HG02870 (cell line): ENCODE results near the gene PRMT3.
A peak's percentile ranks its signal among the peaks of the same experiment; 100 is the strongest.
"Not testable (repeated sequence)": the region's sequence is repeated elsewhere in the genome, so short reads cannot be mapped to it uniquely, and the experiment has no call there.

Experiments
- ATAC-seq: cut with Tn5 transposase; IDR thresholded peaks from one replicate; pipeline ENCODE4 v1.9.1; 2021; ENCODE audit warnings: mild to moderate bottlenecking, moderate library complexity; ENCODE audit not compliant: unreplicated experiment

The PRMT3 gene

DNA sequence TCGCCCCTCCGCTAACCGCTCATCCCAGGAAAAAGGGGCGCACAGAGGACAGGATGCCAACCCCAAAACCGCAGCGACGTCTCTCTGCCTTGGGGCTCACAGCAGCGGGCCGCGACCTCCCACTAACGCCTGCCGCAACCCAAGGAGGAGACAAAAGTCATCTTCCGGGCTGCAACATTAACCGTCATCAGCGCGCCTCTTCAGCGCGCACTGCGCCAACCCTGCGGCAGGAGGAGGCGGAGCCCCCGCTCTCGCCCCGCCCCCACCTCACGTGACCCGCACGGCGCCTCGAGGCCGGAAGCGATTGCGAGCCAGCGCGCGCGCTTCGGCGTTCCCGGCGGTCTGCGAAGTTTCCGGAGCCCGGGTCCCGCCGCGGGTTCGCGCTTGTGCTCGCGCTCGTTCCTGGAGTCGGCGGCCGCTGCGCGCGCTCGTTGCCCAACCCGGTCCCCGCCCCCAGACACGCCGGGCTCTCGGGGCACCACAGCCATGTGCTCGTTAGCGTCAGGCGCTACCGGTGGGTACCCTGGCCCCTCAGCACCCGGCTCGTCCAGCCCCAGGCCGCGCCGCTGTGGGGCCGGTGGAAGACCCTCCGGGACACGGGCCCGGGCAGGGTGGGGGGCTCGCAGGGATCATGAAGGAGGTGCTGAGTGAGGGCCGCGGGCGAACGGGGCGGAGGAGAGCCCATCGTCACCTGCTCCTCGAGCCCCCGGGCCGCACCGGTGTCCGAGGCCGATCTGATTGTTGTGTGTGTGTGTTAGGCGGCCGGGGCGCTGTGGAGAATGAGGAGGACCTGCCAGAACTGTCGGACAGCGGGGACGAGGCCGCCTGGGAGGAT, at the start of gene PRMT3:
Gene PRMT3, plus strand, starts transcription at position 456 of the 835 bp plus-strand sequence. Its CDS starts 31 bp downstream, at position 487.
- ATAC-seq, result peak; percentile 75

DNA sequence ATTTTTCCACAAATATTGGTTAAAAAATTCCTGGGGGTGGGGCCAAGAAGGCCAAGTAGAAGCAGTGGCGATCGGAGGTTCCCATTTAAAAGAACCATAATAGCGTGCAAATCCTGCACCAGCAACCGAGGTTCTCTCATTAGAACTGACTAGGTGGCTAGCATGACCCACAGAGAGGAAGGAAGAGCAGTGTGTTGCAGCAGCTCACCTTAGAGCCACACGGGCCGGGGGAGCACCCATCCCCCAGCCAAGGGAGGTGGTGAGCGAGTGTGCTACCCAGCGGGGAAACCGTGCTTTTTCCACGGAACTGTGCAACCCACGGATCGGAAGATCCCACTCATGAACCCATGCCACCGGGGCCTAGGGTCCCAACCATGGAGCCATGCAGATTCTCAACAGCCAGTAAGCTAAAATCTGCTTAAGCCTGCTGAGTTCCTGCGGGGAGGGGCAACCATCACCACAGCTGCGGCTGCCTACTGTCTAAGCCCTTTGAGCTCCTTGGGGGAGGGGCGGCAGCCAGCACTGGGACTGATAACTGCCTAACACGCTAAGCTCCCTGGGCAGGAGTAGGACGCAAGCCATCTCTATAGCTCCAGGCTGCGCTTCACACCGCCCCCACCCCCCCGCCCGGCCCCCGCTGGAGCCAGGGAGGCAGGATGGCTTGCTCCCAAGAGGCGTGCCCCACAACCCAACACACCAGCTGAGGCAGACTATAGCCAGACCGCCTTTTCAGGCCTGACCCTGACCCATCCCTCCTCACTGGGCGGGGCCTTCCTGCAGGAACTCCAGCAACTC, 45.0 kb upstream of the PRMT3 start:
- ATAC-seq, result no peak

DNA sequence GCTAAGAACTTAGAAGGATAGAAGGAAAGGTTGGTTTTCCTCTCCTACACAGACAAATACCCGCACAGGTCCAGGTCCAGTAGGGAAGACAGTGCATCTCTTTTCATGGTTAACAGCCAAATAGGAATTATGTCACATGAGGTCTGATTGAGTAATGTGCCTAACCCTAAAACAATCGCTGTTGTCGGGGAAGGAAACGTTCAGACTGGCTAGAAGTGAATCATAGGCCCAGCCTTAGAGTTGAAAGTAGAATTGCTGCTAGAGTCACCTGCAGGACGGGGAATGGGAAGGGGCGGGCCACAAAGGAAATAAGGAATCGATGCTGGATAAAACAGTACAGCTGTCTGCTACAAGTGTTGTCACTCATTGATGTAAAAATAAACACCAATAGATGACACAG, 36.4 kb upstream of the PRMT3 start:
- ATAC-seq, result no peak

DNA sequence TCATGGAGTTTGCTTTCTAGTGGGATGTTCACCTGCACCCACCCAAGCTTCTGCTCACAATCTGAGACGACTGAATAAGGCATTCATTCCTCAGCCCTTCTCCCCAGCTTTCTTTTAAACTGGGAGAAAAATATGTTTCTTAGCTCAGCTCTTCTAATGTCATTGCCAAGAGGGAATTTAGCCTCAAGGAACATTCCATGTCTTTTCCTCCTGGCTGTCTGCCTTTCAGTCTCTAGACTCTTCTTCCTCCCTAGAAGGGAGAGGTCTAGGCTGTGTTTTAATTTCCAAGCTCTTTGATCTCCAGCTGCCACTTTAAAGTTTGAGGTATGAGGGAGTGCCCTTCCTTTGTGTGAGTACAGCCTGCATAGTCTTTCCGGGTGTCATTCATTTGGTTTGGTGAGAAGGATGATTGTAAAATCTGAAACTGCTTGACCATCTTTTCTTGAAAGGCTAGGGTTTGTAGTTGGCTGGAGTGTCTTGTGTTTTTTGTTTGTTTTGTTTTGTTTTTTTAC, 35.7 kb upstream of the PRMT3 start:
- ATAC-seq, result no peak

DNA sequence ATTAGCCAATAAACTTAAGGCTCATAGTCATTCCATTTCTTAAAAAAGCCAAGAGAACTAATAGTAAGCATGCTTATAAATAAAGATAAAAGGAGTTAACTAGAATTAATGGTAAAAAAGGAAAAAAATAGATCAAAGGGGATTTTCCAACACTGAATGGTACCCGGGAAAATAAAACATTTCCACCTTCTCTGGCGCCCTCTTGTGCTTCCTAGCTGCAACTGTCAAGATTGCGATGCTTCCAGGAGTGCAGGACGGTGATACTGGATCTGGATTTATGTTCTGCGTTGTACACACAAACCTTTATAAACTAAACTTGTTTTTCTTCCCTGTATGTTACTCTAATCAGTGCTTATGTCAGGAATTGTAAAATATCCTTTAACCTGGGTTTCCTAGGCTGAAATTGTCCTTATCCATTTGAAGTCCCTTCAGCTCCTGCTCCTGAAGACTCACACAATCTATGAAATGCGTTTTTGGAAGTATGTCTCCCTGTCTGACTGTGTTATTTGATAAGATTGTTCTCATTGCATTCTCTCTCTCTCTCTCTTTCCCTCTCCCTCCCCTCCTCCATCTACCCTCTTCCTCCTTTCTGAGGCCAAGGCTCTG, 33.6 kb upstream of the PRMT3 start:
- ATAC-seq, result peak; percentile 37

DNA sequence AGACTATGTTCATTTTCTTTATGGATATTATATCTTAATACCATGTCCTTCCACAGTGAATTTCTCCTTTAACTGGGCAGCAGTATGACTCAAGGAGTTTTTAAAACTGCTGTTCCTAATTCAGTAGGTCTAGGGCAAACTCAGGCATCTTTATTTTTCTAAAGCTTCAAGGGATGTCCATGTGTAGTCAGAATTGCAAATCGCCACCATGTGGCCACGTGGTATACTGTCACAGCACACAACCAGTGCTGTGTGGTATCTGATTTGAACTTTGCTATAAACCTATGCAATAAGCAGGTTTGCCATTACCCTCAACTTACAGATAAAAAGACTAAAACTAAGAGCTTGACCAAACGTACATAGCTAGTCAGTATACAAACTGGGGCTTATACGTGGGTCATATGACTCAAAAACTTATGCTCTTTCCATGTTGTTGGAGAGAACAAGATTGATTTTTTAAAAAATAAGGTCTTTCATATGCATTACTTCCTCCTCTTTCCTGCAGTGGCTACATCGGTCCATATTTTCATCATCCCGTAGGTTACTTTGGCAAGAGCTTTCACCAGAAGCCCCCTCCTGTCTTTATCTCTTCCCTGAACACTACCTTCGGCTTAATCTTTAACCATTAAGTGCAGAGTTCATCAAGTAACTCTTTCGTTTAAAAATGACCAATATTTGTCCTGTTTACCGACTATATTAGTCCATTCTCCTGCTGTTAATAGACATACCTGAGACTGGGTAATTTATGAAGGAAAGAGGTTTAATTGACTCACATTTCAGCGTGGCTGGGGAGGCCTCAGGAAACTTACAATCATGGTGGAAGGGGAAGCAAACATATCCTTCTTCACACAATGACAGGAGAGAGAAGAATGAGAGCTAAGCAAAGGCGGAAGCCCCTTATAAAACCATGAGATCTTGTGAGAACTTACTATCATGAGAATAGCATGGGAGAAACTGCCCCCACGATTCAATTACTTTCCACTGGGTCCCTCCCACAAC, 32.0 kb upstream of the PRMT3 start:
- peak; percentile 77 for ATAC-seq

DNA sequence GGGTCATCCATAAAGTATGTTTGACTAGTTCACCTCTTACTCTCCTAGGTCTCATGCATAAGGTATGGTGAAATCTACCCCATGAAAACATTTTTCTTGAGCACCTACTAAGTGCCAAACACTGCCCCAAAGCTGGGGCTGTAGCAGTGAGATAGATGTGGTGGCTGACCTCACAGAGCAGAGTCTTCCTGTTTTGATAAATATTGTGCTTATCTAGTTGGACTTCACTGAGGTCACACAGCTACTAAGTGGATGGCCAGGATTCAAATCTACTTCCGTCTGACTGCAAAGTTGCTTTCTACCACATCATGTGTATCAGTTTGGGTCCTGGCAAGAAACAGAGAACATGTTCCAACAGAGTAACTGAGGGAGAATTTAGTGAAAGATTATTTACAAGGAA, 30.4 kb upstream of the PRMT3 start:
- no peak for ATAC-seq

DNA sequence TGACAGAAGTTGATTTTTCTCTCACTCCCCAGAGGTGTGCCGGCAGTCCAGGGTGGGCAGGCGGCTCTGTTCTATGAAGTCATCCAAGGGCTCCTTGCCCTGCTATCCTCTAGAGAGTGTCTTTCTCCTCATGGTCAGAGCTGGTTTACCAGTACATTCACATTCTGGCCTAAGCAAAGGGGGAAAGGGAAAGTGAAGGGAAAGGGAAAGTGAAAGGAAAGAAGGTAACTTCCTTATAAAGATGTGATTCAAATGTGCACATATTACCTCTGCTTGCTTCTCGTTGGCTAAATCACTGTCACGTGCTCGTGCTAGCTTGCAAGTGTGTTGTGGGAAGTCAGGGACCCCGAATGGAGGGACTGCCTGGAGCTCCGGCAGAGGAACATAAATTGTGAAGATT, 26.9 kb upstream of the PRMT3 start:
- ATAC-seq, result no peak

DNA sequence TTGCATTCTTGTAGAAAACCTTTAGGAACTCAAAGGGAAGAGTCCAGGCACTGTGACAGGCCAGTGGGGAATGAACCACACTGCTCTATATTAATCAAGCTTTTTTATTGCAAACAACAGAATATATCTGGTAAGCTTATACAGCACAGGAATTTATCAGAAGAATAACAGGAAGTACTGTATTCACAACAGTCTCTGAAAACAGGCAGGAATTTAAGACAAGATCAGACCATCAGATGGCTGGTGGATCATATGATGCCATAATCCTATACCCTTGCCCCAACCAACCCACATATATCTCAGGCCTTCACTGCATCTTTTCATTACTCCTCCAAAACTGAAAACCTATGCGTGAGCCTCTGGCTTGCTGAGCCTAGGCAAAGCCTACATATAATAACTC, 25.0 kb upstream of the PRMT3 start:
- no peak for ATAC-seq

DNA sequence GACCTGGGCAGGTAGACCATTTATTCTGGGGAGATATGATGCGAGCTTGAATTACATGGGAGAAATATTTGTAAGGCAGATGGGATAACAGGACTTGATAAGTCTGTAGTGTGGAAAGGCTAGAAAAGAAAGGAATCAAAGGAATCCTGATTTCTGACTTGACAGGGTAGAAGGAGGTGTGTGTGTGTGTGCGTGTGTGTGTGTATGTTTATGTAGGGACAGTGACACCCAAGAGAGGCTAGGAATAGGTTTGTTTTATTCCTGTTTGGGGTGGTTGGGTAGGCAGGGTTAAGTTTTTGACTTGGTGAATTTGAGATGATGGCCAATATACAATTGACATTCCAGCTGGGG, 24.4 kb upstream of the PRMT3 start:
- ATAC-seq, result peak; percentile 15

DNA sequence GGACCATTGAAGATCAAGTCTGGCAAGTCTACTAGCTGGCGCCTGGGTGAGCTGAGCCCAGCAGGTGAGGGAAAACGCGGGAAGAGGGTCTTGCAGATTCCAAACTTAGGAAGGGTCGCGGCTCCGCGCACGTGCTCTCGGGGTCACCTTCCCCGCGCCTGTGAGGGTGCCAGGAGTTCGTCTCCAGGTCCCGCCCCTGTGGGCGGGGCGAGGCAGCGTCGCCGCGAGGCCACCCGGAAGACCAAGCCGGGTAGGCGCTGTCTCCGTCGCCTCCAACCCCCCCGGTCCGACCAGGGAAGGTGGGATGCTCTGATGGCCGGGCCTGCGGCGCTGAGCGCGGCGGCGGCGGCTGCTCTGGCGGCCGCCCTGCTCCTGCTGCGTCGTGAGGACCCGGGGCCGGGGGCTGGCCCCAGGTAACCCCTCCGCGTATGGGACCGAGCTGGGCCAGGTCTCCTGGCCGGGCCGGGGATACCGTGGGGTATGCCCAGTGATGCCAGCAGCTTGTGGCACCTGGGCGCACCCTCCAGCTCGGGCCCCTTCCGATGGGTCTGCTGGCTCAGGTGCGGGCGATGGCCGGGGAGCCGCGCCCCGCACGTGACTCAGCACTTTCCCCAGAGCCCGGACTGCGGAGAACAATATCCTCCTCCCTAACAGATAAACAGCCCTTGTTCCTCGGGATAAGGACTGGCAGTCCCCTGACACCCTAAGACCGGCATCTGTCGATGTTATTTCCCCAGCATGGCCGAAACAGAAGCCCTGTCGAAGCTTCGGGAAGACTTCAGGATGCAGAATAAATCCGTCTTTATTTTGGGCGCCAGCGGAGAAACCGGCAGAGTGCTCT, 23.8 kb upstream of the PRMT3 start, which contains the start of gene HTATIP2:
Gene HTATIP2, plus strand, starts transcription at position 215 of the 841 bp plus-strand sequence. Its CDS starts 524 bp downstream, at position 739.
- peak; percentile 92 for ATAC-seq

DNA sequence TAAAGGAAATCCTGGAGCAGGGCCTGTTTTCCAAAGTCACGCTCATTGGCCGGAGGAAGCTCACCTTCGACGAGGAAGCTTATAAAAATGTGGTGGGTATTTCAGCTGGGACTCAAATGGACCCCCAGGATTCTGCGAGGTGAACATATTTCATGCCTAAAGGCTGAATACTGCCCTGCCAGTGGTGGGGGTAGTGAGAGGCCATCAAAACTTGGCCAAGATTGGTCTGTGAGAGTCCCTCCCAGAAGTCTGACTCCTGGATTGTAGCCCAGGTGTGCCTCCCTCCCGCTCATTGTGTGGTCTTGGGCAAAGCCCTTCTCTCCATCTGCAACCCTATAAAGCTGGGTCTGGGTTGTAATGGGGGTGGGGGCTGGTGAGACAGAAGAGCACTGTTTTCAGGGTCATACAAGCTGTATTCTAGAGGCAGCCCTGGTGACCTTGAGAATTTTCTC, 23.1 kb upstream of the PRMT3 start:
- peak; percentile 5 for ATAC-seq

DNA sequence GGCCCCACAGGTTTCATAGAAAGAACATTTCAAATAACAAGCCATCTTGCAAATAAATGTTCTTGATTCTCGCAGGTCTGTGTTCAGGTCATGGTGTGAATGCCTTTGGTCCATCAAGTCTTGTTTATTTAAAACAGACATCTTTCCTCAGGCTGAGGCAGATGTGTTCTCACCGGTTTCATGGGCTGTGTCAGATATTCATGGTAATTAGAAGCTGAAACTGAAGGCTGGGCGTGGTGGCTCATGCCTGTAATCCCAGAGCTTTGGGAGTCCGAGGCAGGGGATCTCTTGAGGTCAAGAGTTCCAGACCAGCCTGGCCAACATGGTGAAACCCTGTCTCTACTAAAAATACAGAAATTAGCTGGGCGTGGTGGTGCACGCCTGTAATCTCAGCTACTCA, 22.1 kb upstream of the PRMT3 start:
- not testable (repeated sequence) for ATAC-seq

DNA sequence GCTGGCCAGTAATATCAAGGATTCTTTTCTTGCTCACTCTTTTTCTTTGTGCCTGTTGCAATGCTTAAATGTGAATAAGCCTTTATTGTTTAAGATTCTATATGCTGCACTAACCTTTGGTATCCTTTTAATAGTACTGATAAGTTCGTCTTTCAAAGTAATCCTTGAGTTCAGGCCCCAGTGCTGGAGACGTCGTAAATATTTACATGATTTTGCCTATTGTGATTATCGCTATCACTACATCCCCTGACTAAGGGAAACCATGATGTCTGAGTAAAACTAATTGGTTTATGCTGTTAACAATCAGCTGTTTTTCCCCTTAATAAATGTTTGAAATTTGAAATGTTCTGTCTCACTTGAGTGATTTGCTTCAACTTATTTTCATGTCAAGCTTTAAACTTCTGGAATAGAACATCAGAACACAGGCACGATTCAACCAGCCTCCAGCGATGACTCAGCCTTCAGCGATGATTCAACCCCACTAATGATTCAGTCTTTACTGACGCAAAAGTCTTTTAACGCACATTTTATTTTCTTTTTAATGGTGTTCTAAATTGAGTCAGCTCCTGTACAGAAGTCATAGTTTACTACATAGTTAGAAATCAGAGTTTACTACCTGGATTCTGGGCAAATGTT, 20.1 kb upstream of the PRMT3 start:
- no peak for ATAC-seq

DNA sequence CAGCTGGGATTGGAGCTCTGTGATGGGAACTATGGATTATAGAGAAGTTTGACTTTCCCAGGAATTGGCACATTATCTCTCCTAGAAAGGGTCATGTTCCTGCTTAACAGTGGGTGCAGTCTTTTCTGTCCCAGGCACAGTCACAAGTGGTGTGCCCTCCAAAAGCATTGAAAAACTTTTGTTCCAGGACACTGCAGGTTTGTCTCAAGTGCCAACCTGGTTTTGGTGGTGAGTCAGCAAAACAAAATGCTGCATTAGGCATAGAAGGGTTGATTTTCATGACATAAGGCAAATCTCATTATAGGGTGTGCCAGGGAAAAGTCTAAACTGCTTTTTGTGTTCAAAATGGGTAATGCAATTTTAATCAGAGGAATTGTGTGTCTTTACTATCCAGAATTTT, 19.1 kb upstream of the PRMT3 start:
- no peak for ATAC-seq

DNA sequence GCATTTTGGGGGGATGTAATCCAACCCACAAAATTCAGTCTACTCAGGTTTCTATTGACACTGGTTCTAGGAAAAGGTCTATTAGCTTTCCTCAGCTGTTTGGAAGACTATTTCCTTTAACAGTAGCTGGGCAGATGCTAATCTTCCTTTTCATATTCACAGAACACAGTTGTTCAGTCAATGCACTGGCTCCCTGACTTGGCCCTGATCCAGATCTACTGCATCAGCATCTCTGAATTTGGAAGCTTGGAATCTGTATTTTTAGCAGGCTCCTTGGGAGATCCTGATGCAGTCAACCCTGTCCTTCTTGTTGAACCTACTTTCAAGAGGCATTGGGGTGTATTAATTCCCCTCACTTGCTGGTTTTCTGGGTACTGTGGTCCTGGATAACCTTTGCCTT, 17.7 kb upstream of the PRMT3 start:
- no peak for ATAC-seq

DNA sequence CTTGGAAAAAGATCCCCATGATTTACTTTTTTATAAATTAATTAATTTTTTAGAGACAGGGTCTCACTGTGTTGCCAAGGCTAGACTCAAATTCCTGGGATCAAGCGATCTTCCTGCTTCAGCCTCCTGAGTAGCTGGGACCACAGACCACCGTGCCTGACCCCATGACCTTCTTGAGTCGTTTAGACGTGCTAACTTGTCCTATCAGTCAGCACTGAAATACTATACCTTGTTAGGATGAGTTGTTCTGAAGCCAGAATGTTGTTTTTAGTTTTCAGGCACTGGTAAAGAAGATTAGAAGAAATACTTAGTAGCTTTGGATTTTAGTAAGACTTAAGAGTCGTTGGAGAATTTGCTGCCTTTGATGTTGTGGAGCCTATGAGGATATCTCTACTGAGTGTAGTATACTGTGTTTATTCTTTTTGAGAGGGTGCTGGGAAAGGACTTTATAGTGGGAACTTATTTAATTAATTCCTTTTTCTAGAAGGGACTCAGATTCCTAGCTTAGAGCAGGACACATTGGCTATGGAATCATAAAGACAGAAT, 15.4 kb upstream of the PRMT3 start:
- no peak for ATAC-seq

DNA sequence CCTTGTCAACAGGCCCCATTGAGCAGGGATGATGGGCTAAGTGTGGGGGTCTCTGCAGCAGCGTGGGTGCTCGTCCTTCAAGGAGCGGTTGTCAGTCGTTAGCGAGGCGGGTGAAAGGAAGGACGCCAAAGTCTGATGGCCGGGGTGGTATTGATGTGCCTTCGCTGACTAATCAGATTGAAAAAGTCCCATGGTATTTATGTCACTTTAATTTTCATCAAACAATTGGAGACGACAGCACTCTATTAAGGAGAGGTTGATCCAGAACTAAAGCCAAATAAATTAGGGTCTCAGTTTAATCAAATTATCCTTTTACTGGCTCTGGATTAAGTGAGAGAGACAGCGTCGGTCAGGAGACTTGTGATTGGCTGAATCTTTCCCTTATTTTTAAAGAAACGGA, 14.4 kb upstream of the PRMT3 start:
- ATAC-seq, result no peak
